SK-N-MC (cell line): ENCODE results near the gene TUBB.
"Not testable (repeated sequence)": the region's sequence is repeated elsewhere in the genome, so short reads cannot be mapped to it uniquely, and the experiment has no call there.

Source experiments
- DNase-seq: peaks from one replicate; pipeline ENCODE4 v3.0.0-alpha.2; 2011; ENCODE audit warnings: low read depth, low spot score
- H3K27ac ChIP-seq: fragments of 200-600 bp; sonication (generic); 2 replicates; pipeline ENCODE4 v1.5.1; 2016; ENCODE audit warnings: mixed run types
- H3K36me3 ChIP-seq: fragments of 200-600 bp; sonication (generic); 2 replicates; pipeline ENCODE4 v1.6.1; 2017; ENCODE audit warnings: antibody characterized with exemption, low read length, mixed read lengths; ENCODE audit not compliant: insufficient read depth
- H3K4me3 ChIP-seq: fragments of 200-600 bp; sonication (generic); 2 replicates; pipeline ENCODE4 v1.5.1; 2016
- H3K9ac ChIP-seq: fragments of 200-600 bp; sonication (generic); 2 replicates; pipeline ENCODE4 v1.8.0; 2017; ENCODE audit warnings: mixed run types, mixed read lengths; ENCODE audit not compliant: insufficient read length
- H3K9me3 ChIP-seq: fragments of 200-600 bp; sonication (generic); 2 replicates; pipeline ENCODE4 v1.6.1; 2017; ENCODE audit warnings: low read depth, mild to moderate bottlenecking, antibody characterized with exemption, low read length, moderate library complexity, mixed read lengths
- EZH2 ChIP-seq: fragments of 200-600 bp; sonication (generic); IDR thresholded peaks from one replicate; pipeline ENCODE4 v1.6.1; 2017; ENCODE audit warnings: antibody characterized with exemption
- FOXP2 ChIP-seq: optimal IDR thresholded peaks from 2 replicates; pipeline ENCODE3; 2011; ENCODE audit warnings: mild to moderate bottlenecking, moderate library complexity; ENCODE audit not compliant: insufficient read depth; ENCODE audit errors: extremely low read length, control extremely low read depth
- POLR2AphosphoS5 ChIP-seq: IDR thresholded peaks from 2 replicates; pipeline ENCODE4 v1.6.1; 2012; ENCODE audit warnings: mild to moderate bottlenecking, low read depth, low read length, borderline replicate concordance

TUBB gene

DNA sequence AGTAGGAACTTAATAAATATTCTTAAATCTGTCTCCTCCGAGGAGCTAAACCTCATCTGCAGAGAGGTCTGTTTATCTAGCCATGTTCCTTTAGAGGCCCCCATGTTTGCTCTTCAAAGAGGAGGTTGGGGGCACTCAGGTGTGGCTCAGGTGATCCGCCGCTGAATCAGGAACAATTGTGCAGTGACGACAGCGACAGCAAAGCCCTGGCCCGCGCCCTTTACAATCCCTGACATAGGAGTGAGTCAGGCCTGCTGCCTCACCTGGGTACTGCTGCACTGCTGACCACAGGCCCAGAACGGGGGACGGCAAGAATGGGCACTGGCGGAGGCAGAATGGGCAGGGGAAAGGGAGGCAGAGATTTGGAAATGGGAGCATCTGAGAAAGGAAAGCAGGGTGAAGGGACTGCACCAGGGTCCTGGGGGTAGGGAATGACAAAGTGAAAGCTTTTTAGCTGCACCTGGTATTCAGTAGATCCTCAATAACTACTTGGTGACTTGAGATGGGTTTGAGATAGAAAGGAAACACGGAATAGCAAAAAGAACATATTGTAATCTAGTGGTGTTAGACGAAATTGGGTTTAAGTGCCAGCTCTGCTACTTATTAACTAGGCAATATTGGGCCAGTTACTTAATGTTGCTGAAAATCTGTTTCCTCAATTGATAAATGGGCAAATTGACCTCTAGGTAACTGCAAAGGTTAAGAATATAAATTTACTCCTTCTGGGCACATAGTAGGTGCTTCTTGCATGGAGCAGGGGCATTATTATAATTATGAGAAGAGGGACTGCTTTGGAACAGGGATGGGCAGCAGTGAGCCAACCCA, 29.6 kb downstream of the TUBB start:
- H3K36me3 ChIP-seq: no peaks in the 10 kb centered on the region
- no peaks in the 10 kb centered on the region for H3K9me3 ChIP-seq
- H3K27ac ChIP-seq: no peak overlapping the region
- no peak for DNase-seq
- no peak overlapping the region for H3K9ac ChIP-seq
- H3K4me3 ChIP-seq: no peak overlapping the region
- TF ChIP-seq POLR2AphosphoS5 (no peak), EZH2 (no peak), FOXP2 (no peak)

DNA sequence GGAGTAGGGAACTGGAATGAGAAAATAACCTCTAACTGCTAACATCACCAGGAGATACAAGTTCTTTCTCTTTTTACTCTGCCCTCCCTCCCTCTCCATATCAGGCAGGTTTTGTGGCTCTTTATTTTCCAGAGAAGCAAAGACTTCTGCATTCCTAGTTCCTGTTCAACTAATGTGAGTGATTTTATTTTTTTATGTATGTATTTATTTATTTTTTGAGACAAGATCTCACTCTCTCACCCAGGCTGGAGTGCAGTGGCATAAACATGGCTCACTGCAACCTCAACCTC, 30.2 kb downstream of the TUBB start:
- no peak for TF ChIP-seq EZH2
- no peak for TF ChIP-seq POLR2AphosphoS5
- no peak for TF ChIP-seq FOXP2
- no peak overlapping the region for H3K4me3 ChIP-seq

DNA sequence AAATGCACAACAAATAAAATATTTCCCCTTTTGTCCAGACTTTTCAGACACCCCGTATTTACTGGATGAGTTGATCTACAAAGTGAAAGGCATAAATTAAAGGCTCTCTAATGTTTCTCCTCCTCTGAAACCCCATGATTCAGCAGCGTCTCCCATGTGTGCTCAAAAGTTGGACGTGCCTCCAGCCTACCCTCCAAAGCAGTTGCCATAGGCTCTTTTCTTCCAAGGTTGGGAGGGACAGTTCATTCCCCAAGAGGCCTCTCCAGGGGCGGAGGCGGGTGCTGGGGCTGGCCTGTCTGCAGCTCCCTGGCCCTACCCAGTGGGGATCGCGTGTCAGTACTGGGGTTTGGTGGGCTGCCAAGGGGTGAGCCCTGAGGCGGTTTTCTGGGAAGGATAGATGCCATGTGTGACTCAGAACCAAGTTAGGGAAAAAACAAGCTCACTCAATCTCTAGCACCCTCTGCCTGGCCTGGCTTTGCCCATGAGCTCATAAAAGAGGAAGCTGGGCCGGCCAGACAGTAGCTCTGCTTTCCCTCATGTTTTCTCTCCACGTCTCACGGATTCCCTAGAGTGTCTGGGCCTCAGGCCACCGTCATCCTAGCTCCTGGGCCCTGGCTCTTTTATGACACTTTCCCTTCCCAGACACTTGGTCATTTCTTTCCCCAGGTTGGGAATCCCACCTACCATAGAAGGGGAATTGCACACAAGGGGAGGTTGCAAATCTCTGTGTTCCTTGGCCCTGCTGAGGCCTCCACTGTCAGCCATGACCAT, 32.2 kb downstream of the TUBB start:
- Histone ChIP-seq H3K27ac (peak overlapping the region; percentile 79), H3K4me3 (peak overlapping the region; percentile 8; the same call in 1 of the 2 replicates), H3K9me3 (no peaks in the 10 kb centered on the region), H3K36me3 (no peaks in the 10 kb centered on the region), H3K9ac (no peak overlapping the region)
- peak; percentile 41; the same call in 1 of the 2 replicates for TF ChIP-seq POLR2AphosphoS5
- peak; percentile 57 for TF ChIP-seq FOXP2
- TF ChIP-seq EZH2: no peak
- DNase-seq: peak; percentile 50

More for the DNA sequence above, 30.2 kb downstream of the TUBB start:
- Histone ChIP-seq H3K27ac (no peak overlapping the region), H3K9me3 (no peaks in the 10 kb centered on the region), H3K9ac (no peak overlapping the region), H3K36me3 (no peaks in the 10 kb centered on the region)
- DNase-seq: no peak

DNA sequence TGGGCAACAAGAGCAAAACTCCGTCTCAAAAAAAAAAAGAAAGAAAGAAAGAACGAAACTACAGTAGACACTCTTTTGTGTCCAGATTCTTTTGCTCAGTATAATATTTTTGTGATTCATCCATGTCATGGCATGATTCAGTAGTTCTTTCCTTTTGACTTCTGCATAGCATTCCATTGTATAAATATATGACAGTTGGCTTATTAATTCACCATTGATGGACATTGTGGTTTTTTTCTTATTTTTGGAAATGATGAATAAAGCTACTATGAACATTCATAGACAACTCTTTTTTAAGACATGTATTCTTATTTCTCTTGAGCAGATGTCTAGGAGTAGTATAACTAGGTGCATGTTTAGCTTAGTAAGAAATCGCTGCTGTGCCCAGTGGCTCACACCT, 34.5 kb downstream of the TUBB start:
- no peak overlapping the region for H3K27ac ChIP-seq
- H3K4me3 ChIP-seq: no peak overlapping the region
- DNase-seq: no peak
- no peaks in the 10 kb centered on the region for H3K36me3 ChIP-seq
- H3K9ac ChIP-seq: no peak overlapping the region
- no peaks in the 10 kb centered on the region for H3K9me3 ChIP-seq
- TF ChIP-seq POLR2AphosphoS5 (no peak), EZH2 (no peak), FOXP2 (no peak)

DNA sequence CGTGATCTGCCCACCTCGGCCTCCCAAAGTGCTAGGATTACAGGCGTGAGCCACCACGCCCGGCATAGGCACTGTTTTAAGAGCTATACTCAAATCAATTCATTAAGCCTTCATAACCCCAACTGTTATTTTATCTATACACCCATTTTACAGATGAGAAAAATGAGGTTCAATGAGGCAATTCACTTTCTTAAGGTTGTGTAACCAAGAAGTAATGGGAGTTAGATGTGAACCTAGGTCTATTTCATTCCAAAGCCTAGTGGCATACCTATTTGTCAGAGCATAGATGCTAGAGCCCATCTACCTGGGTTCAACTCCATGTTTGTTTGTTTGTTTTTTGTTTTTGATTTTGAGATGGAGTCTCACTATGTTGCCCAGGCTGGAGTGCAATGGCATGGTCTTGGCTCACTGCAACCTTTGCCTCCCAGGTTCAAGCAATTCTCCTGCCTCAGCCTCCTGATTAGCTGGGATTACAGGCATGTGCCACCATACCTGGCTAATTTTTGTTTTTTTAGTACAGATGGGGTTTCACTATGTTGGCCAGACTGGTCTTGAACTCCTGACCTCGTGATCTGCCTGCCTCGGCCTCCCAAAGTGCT, 36.4 kb downstream of the TUBB start:
- not testable (repeated sequence) for H3K36me3 ChIP-seq, H3K9me3 ChIP-seq, DNase-seq, H3K4me3 ChIP-seq, H3K9ac ChIP-seq, H3K27ac ChIP-seq

DNA sequence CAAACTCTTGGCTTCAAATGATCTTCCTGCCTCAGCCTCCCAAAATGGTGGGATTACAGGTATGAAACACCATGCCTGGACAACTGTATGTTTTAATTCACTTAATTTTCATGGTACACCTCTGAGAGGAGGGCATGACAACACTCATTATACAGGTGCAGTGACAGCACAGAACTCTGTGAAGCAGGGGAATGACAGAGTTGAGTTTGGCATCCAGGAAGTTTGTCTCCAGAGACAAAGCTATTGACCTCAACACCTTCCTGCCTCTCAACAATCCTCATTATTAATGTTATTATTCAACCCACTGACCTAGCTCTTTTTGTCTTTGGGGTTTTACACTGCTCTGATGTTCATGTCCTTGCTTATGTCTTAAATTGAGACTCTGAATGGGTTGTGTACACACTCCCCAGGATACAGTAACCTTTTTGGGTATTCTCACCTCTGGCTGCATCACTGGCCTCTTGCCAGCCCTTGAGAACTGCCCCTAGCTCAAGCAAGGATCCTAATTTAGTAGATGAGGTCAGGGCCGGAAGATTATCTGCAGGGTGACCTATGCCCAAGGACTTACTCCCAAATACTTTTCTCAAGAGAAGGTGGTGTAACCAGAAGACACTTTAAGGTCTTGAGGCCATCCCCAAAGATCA, 37.2 kb downstream of the TUBB start:
- no peak overlapping the region for H3K4me3 ChIP-seq
- no peak overlapping the region for H3K9ac ChIP-seq
- no peaks in the 10 kb centered on the region for H3K36me3 ChIP-seq
- TF ChIP-seq FOXP2 (no peak), EZH2 (no peak), POLR2AphosphoS5 (no peak)
- H3K9me3 ChIP-seq: no peaks in the 10 kb centered on the region
- DNase-seq: no peak
- no peak overlapping the region for H3K27ac ChIP-seq

DNA sequence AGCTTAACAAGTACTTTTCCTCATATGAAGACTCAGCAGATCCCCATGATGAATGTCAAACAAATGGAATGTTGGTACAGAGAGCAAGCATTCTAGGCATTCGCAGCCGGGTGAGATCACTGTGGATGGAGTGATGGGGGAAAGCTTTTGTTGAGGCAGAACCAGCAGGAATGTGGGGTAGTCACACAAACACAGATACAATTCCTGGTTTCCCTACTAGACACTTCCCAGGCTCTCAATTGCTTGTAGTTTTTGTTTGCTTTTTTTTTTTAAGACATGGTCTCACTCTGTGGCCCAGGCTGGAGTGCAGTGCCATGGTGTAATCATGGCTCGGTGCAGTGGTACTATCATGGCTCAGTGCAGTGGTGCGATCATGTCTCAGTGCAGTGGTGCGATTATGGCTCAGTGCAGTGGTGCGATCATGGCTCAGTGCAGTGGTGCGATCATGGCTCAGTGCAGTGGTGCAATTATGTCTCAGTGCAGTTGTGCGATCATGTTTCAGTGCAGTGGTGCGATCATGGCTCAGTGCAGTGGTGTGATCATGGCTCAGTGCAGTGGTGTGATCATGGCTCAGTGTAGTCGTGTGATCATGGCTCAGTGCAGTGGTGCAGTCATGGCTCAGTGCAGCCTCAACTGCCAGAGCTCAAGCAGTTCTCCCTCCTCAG, 39.6 kb downstream of the TUBB start:
- no peak overlapping the region for H3K9ac ChIP-seq
- no peak for TF ChIP-seq FOXP2
- H3K36me3 ChIP-seq: no peaks in the 10 kb centered on the region
- H3K9me3 ChIP-seq: no peaks in the 10 kb centered on the region
- no peak for DNase-seq
- H3K27ac ChIP-seq: no peak overlapping the region
- no peak overlapping the region for H3K4me3 ChIP-seq

DNA sequence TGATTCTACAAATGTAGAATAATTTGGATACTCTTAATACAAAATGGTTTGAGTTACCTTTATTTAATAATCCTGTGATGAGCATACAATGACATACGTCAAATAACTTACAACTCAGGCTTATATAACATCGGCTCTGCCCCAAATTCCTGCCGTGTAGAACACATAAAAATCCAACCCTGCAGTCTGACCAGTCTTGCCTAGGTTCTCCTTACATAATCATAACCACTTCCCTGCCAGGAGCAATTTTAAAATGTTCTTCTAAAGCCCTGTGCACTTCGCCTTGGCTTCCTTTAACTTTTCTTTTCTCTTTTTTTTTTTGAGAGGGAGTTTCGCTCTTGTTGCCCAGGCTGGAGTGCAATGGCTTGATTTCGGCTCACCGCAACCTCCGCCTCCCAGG, 40.4 kb downstream of the TUBB start:
- no peak overlapping the region for H3K4me3 ChIP-seq
- TF ChIP-seq FOXP2: no peak
- TF ChIP-seq POLR2AphosphoS5: no peak
- TF ChIP-seq EZH2: no peak
- H3K27ac ChIP-seq: no peak overlapping the region
- no peaks in the 10 kb centered on the region for H3K9me3 ChIP-seq
- H3K9ac ChIP-seq: no peak overlapping the region
- H3K36me3 ChIP-seq: no peaks in the 10 kb centered on the region
- DNase-seq: no peak

DNA sequence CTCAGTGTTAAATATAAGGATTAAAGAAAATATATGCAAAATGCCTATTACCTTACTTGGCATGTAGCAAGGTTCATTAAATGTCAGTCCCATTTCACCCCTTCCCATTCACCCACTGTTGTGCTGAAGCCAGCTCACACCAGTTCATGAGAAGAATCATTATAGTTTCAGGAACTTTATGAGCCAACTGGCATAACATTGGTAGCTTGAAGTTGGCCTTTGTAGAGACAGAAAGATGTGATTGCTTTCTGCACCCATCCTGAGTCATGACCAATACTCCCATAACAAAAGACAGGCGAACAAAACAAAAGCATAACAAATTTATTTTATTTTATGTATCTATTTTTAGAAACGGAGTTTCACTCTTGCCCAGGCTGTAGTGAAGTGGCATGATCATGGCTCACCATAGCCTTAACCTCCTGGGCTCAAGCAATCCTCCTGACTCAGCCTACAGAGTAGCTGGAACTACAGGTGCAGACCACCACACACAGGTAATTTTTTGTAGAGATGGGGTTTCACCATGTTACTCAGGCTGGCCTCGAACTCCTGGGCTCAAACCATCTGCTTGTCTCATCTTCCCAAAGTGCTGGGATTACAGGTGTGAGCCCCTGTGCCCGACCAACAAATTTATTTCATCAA, 41.8 kb downstream of the TUBB start:
- Histone ChIP-seq H3K27ac (no peak overlapping the region), H3K36me3 (no peaks in the 10 kb centered on the region), H3K4me3 (no peak overlapping the region), H3K9me3 (no peaks in the 10 kb centered on the region), H3K9ac (no peak overlapping the region)
- DNase-seq: no peak
- TF ChIP-seq EZH2: no peak
- TF ChIP-seq FOXP2: no peak
- no peak for TF ChIP-seq POLR2AphosphoS5
